DOHH2 (cell line): ENCODE results near the gene POLR2B.
A peak's percentile ranks its signal among the peaks of the same experiment; 100 is the strongest.
"Not testable (repeated sequence)": the region's sequence is repeated elsewhere in the genome, so short reads cannot be mapped to it uniquely, and the experiment has no call there.

Experiments used
- H3F3A ChIP-seq: fragments of 200-600 bp; sonication (generic), shearing (Covaris generic); 2 replicates; pipeline ENCODE4 v1.6.0; 2016; ENCODE audit warnings: antibody characterized with exemption, mild to moderate bottlenecking; ENCODE audit not compliant: control insufficient read depth, insufficient read depth
- H3K27ac ChIP-seq: fragments of 200-600 bp; sonication (generic); 2 replicates; pipeline ENCODE4 v1.5.1; 2014; ENCODE audit warnings: low read depth, mild to moderate bottlenecking, low read length, moderate library complexity
- H3K27me3 ChIP-seq: fragments of 200-600 bp; sonication (generic); 2 replicates; pipeline ENCODE4 v1.6.1; 2014; ENCODE audit warnings: mild to moderate bottlenecking, low read length, mixed read lengths; ENCODE audit not compliant: control insufficient read depth
- H3K36me3 ChIP-seq: fragments of 200-600 bp; sonication (generic); 2 replicates; pipeline ENCODE4 v1.6.1; 2014; ENCODE audit warnings: mild to moderate bottlenecking, low read length, moderate library complexity, mixed read lengths; ENCODE audit not compliant: control insufficient read depth
- H3K4me1 ChIP-seq: fragments of 200-600 bp; sonication (generic); 2 replicates; pipeline ENCODE4 v1.6.1; 2014; ENCODE audit warnings: mild to moderate bottlenecking, low read length, mixed read lengths; ENCODE audit not compliant: control insufficient read depth
- H3K4me2 ChIP-seq: fragments of 200-600 bp; sonication (generic); 2 replicates; pipeline ENCODE4 v1.6.0; 2014; ENCODE audit warnings: mild to moderate bottlenecking, low read length, moderate library complexity
- H3K4me3 ChIP-seq: fragments of 200-600 bp; sonication (generic); 2 replicates; pipeline ENCODE4 v1.5.1; 2014; ENCODE audit warnings: mild to moderate bottlenecking, low read length, mixed read lengths
- H3K79me2 ChIP-seq: fragments of 200-600 bp; sonication (generic); 2 replicates; pipeline ENCODE4 v1.6.1; 2014; ENCODE audit warnings: mild to moderate bottlenecking, low read length, mixed read lengths; ENCODE audit not compliant: control insufficient read depth
- H3K9me2 ChIP-seq: fragments of 200-600 bp; sonication (generic); replicated peaks from 2 replicates; pipeline ENCODE4 v1.6.1; 2014; ENCODE audit warnings: mild to moderate bottlenecking, low read length, mixed read lengths; ENCODE audit not compliant: control insufficient read depth
- H3K9me3 ChIP-seq: fragments of 200-600 bp; sonication (generic); 2 replicates; pipeline ENCODE4 v1.6.1; 2014; ENCODE audit warnings: antibody characterized with exemption, low read length, mixed read lengths; ENCODE audit not compliant: control insufficient read depth, insufficient read depth
- H4K20me1 ChIP-seq: fragments of 200-600 bp; sonication (generic); 2 replicates; pipeline ENCODE4 v1.6.0; 2014; ENCODE audit warnings: low read depth, mild to moderate bottlenecking, antibody characterized with exemption, low read length, moderate library complexity; ENCODE audit not compliant: control insufficient read depth, insufficient read depth
- EZH2phosphoT487 ChIP-seq: fragments of 200-600 bp; sonication (generic); IDR thresholded peaks from 2 replicates; pipeline ENCODE4 v1.6.1; 2017; ENCODE audit warnings: borderline replicate concordance, mild to moderate bottlenecking, antibody characterized with exemption, low read length, moderate library complexity, mixed read lengths
- TF ChIP-seq, protein P1 (sequence below): fragments of 200-600 bp; sonication (generic); IDR thresholded peaks from one replicate; pipeline ENCODE4 v1.5.1; 2014; ENCODE audit warnings: antibody characterized with exemption, mild to moderate bottlenecking, low read depth, low read length; ENCODE audit not compliant: poor library complexity, severe bottlenecking

The POLR2B gene

DNA sequence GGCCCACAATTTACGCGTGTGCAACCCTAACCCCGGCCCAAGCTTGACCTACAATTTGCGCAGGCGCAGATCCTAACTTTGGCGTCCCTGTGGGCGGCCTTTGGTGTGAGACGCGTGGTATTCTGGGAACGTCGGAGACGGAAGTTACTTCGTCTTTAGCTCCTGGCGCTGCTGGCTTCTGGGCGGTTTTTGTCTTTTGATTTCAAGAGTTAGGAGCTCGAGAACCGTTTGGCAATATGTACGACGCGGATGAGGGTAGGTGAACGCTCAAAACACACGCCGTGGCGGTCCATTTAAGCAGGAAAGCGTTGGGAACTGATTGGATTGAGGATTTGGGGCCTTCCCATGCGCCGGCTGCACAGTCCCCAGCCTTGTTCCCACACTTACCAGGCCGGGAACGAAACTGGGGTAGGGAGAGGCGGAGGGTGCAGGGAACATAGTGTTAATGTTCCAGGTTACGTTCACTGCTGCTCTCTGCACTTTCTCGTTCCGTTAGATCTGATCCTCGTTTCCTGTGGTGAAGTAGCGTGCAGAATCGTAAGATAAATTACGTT, at the start of gene POLR2B:
POLR2B (plus strand) TSS at position 147 of the 554 bp plus-strand sequence; CDS start at position 237, 90 bp downstream.
- Histone ChIP-seq H3F3A (peaks cover 7% of the 10 kb centered on the region), H3K9me3 (no peaks in the 10 kb centered on the region), H3K36me3 (peaks cover 76% of the 10 kb centered on the region), H3K4me3 (peak within 1 kb of the TSS; percentile 94), H3K4me1 (peaks cover 45% of the 10 kb centered on the region), H3K4me2 (peak within 1 kb of the TSS; percentile 99), H3K79me2 (peaks cover 90% of the 10 kb centered on the region), H4K20me1 (peaks cover 44% of the 10 kb centered on the region), H3K27me3 (no peaks in the 10 kb centered on the region), H3K27ac (peak within 1 kb of the TSS; percentile 92), H3K9me2 (no peaks in the 10 kb centered on the region)
- no peak for TF ChIP-seq EZH2phosphoT487
- TF ChIP-seq, protein P1, sequence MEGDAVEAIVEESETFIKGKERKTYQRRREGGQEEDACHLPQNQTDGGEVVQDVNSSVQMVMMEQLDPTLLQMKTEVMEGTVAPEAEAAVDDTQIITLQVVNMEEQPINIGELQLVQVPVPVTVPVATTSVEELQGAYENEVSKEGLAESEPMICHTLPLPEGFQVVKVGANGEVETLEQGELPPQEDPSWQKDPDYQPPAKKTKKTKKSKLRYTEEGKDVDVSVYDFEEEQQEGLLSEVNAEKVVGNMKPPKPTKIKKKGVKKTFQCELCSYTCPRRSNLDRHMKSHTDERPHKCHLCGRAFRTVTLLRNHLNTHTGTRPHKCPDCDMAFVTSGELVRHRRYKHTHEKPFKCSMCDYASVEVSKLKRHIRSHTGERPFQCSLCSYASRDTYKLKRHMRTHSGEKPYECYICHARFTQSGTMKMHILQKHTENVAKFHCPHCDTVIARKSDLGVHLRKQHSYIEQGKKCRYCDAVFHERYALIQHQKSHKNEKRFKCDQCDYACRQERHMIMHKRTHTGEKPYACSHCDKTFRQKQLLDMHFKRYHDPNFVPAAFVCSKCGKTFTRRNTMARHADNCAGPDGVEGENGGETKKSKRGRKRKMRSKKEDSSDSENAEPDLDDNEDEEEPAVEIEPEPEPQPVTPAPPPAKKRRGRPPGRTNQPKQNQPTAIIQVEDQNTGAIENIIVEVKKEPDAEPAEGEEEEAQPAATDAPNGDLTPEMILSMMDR = no peak

DNA sequence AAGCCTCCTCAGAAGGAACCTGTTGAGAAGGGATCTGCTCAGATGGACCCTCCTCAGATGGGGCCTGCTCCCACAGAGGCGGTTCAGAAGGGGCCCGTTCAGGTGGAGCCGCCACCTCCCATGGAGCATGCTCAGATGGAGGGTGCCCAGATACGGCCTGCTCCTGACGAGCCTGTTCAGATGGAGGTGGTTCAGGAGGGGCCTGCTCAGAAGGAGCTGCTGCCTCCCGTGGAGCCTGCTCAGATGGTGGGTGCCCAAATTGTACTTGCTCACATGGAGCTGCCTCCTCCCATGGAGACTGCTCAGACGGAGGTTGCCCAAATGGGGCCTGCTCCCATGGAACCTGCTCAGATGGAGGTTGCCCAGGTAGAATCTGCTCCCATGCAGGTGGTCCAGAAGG, 48.1 kb upstream of the POLR2B start:
- Histone ChIP-seq H4K20me1 (no peaks in the 10 kb centered on the region), H3K27me3 (no peaks in the 10 kb centered on the region), H3F3A (no peaks in the 10 kb centered on the region), H3K9me3 (no peaks in the 10 kb centered on the region), H3K4me2 (no peak overlapping the region), H3K9me2 (no peaks in the 10 kb centered on the region), H3K36me3 (peaks cover 49% of the 10 kb centered on the region), H3K4me3 (no peak overlapping the region), H3K79me2 (peaks cover 6% of the 10 kb centered on the region; the same call in 1 of the 2 replicates), H3K4me1 (no peaks in the 10 kb centered on the region), H3K27ac (no peak overlapping the region)
- no peak for TF ChIP-seq EZH2phosphoT487
- TF ChIP-seq, protein P1 = no peak

- Histone ChIP-seq H3K4me3 (no peak overlapping the region), H3K9me3 (no peaks in the 10 kb centered on the region), H3K4me1 (no peaks in the 10 kb centered on the region), H3K36me3 (peaks cover 49% of the 10 kb centered on the region), H3K27me3 (no peaks in the 10 kb centered on the region), H3K9me2 (no peaks in the 10 kb centered on the region), H3F3A (no peaks in the 10 kb centered on the region), H4K20me1 (no peaks in the 10 kb centered on the region), H3K27ac (no peak overlapping the region), H3K4me2 (no peak overlapping the region), H3K79me2 (peaks cover 6% of the 10 kb centered on the region; the same call in 1 of the 2 replicates)
- no peak for TF ChIP-seq EZH2phosphoT487
These were observed 46.8 kb upstream of the POLR2B start for GRCh38 chr4:56931924-56932323.

- Histone ChIP-seq H3K4me1 (no peaks in the 10 kb centered on the region), H3K36me3 (peaks cover 20% of the 10 kb centered on the region), H4K20me1 (no peaks in the 10 kb centered on the region), H3K27me3 (no peaks in the 10 kb centered on the region), H3K4me2 (no peak overlapping the region), H3K9me3 (no peaks in the 10 kb centered on the region), H3K79me2 (0 out of 2 replicates have a peak, but pooled peaks cover 2% of the 10 kb centered on the region), H3K27ac (no peak overlapping the region), H3K9me2 (no peaks in the 10 kb centered on the region), H3K4me3 (no peak overlapping the region), H3F3A (peaks cover 3% of the 10 kb centered on the region; the same call in 1 of the 2 replicates)
- no peak for TF ChIP-seq EZH2phosphoT487
- TF ChIP-seq, protein P1 = no peak
These were observed 41.4 kb upstream of the POLR2B start for GRCh38 chr4:56937262-56937661.

- not testable (repeated sequence) for H3K4me2 ChIP-seq, H3K4me1 ChIP-seq
These were observed 38.9 kb upstream of the POLR2B start for GRCh38 chr4:56939826-56940225.

More at GRCh38 chr4:56939826-56940225, 38.9 kb upstream of the POLR2B start:
- H4K20me1 ChIP-seq, H3K36me3 ChIP-seq, H3K9me2 ChIP-seq, H3K27me3 ChIP-seq, H3K27ac ChIP-seq, H3K79me2 ChIP-seq, H3K4me3 ChIP-seq, H3K9me3 ChIP-seq, H3F3A ChIP-seq: not testable (repeated sequence)
